Mesendoderm (in vitro differentiated cells): Measurements from ENCODE around the gene XPC.

Experiments used
- DNase-seq: peaks from one replicate; pipeline ENCODE4 v3.0.0; 2013
- H2AK5ac ChIP-seq: 2 replicates; pipeline ENCODE4 v1.6.1; 2013; ENCODE audit warnings: low read length, inconsistent platforms
- H2BK120ac ChIP-seq: 2 replicates; pipeline ENCODE4 v1.6.1; 2013; ENCODE audit warnings: low read depth, mild to moderate bottlenecking, low read length, moderate library complexity, mixed read lengths
- H2BK15ac ChIP-seq: replicated peaks from 2 replicates; pipeline ENCODE4 v1.6.1; 2013; ENCODE audit warnings: low read depth, mild to moderate bottlenecking, moderate library complexity
- H2BK5ac ChIP-seq: 2 replicates; pipeline ENCODE4 v1.6.1; 2013; ENCODE audit warnings: low read length, inconsistent platforms
- H3K18ac ChIP-seq: 2 replicates; pipeline ENCODE4 v1.6.1; 2013; ENCODE audit warnings: mild to moderate bottlenecking, low read length, mixed read lengths
- H3K23ac ChIP-seq: one replicate; pipeline ENCODE4 v1.6.1; 2013; ENCODE audit warnings: low read length
- H3K27ac ChIP-seq: 2 replicates; pipeline ENCODE4 v1.5.1; 2013; ENCODE audit warnings: low read depth, mild to moderate bottlenecking, inconsistent platforms, low read length, moderate library complexity
- H3K27me3 ChIP-seq: 2 replicates; pipeline ENCODE4 v1.6.1; 2013; ENCODE audit warnings: low read length, control low read depth, mild to moderate bottlenecking, inconsistent platforms; ENCODE audit not compliant: insufficient read depth, poor library complexity
- H3K36me3 ChIP-seq: 2 replicates; pipeline ENCODE4 v1.6.1; 2013; ENCODE audit warnings: low read length, inconsistent platforms; ENCODE audit not compliant: control insufficient read depth, insufficient read depth
- H3K4ac ChIP-seq: one replicate; pipeline ENCODE4 v1.6.1; 2013; ENCODE audit warnings: low read depth, mild to moderate bottlenecking, low read length, moderate library complexity
- H3K4me1 ChIP-seq: 2 replicates; pipeline ENCODE4 v1.6.1; 2013; ENCODE audit warnings: low read depth, low read length, inconsistent platforms; ENCODE audit not compliant: control insufficient read depth
- H3K4me2 ChIP-seq: 2 replicates; pipeline ENCODE4 v1.6.1; 2013; ENCODE audit warnings: low read length
- H3K4me3 ChIP-seq: 2 replicates; pipeline ENCODE4 v1.5.1; 2013; ENCODE audit warnings: mild to moderate bottlenecking, low read length
- H3K56ac ChIP-seq: one replicate; pipeline ENCODE4 v1.6.1; 2013; ENCODE audit warnings: low read length
- H3K79me1 ChIP-seq: 2 replicates; pipeline ENCODE4 v1.6.1; 2013; ENCODE audit warnings: low read length, inconsistent platforms
- H3K79me2 ChIP-seq: 2 replicates; pipeline ENCODE4 v1.6.1; 2013; ENCODE audit warnings: mild to moderate bottlenecking, low read length; ENCODE audit not compliant: control insufficient read depth, insufficient read depth
- H3K9ac ChIP-seq: 2 replicates; pipeline ENCODE4 v1.6.1; 2013; ENCODE audit warnings: low read length, inconsistent platforms
- H4K5ac ChIP-seq: one replicate; pipeline ENCODE4 v1.6.1; 2013; ENCODE audit warnings: low read length
- H4K8ac ChIP-seq: one replicate; pipeline ENCODE4 v1.6.1; 2013; ENCODE audit warnings: low read depth, mild to moderate bottlenecking, control low read depth, low read length, moderate library complexity
- WGBS: extraction: QIAGEN DNeasy Blood & Tissue Kit; methylation state at CpG from one replicate; pipeline ENCODE4 v1.1.7; 2013; ENCODE audit warnings: low lambda C conversion rate, missing lambda C conversion rate; ENCODE audit not compliant: insufficient coverage; ENCODE audit errors: extremely low coverage; 5-methylcytosine and 5-hydroxymethylcytosine counted together

XPC gene

DNA sequence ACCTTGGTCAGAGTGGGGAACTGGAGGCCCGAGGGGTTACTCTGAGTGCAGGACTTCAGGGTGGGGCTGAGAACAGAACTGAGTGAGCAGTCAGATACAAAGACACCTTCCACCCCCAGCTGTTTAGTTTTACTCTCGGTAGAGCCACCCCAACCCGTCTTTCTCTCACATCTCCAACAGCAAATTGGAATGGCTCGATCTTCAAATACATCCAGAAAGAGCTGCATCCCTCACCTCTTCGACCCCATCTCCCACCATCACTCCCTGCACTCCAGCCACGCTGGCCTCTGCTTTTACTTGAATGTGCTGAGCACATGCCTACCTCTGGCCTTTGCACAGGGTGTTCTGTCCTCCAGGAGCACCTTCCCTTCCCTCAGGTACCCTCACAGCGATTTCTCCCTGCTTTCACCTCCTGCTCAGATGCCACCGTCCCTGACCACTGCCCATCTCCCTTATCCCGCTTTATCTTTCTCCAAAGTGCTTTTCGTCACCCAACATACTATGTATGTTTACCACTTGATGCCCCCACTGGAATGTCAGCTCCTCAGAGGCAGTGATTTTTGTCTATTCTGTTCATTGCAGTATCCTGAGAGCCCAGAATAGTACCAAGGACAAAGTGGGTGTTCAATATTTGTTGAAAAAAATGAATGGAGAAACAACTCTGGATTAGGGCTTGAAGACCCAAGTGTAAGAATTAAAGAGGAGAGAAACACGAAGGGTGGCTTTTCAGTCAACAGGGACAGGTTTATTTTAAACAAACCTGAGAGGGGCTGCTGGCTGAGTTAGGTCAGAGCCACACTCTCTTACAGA, 58.1 kb downstream of the XPC start:
- H4K5ac ChIP-seq, result no peak overlapping the region
- no peak overlapping the region for H3K4me2 ChIP-seq
- H3K36me3 ChIP-seq, result no peaks in the 10 kb centered on the region
- no peak overlapping the region for H4K8ac ChIP-seq
- no peak overlapping the region for H3K27ac ChIP-seq
- H3K79me2 ChIP-seq, result peaks cover 12% of the 10 kb centered on the region
- no peak overlapping the region for H3K4me3 ChIP-seq
- H3K56ac ChIP-seq, result no peak overlapping the region
- H3K27me3 ChIP-seq, result no peaks in the 10 kb centered on the region
- H2AK5ac ChIP-seq, result no peak overlapping the region
- H3K9ac ChIP-seq, result no peak overlapping the region
- H3K4ac ChIP-seq, result no peak overlapping the region
- DNase-seq, result no peak
- WGBS, result no CpG with 5 or more reads among the region's 11 CpGs
- no peak overlapping the region for H2BK120ac ChIP-seq
- H2BK5ac ChIP-seq, result no peak overlapping the region
- no peak overlapping the region for H3K18ac ChIP-seq
- no peak overlapping the region for H2BK15ac ChIP-seq
- H3K4me1 ChIP-seq, result peaks cover 4% of the 10 kb centered on the region
- H3K79me1 ChIP-seq, result peaks cover 25% of the 10 kb centered on the region
- H3K23ac ChIP-seq, result no peak overlapping the region

DNA sequence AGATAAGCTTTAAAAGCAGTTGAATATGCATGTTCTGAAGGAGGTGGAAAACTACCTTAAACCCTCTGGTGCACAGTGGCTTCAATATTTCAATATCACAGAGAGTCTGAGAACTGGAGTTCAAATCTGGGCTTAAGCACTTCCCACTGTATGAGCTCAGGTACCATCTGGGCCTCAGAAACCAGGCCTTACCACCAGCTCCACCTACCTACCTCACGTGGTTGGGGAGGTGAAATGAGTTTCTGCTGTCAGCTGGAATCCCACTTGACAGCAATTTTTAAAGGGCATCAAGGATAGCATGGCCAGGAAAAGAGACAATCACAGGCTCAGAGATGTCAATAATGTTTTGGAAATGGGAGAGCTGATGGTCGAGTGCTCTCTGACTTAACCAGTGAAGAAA, 58.8 kb downstream of the XPC start:
- peaks cover 25% of the 10 kb centered on the region for H3K79me1 ChIP-seq
- no peak overlapping the region for H4K8ac ChIP-seq
- no peak overlapping the region for H3K23ac ChIP-seq
- no peak overlapping the region for H3K4ac ChIP-seq
- no peak overlapping the region for H2BK15ac ChIP-seq
- no peak overlapping the region for H3K56ac ChIP-seq
- H3K18ac ChIP-seq, result no peak overlapping the region
- H3K4me2 ChIP-seq, result no peak overlapping the region
- H3K79me2 ChIP-seq, result peaks cover 11% of the 10 kb centered on the region
- no peak overlapping the region for H2AK5ac ChIP-seq
- no peaks in the 10 kb centered on the region for H3K36me3 ChIP-seq
- H2BK5ac ChIP-seq, result no peak overlapping the region
- no peak overlapping the region for H2BK120ac ChIP-seq
- H3K27me3 ChIP-seq, result no peaks in the 10 kb centered on the region
- H3K4me3 ChIP-seq, result no peak overlapping the region
- no peak overlapping the region for H4K5ac ChIP-seq
- WGBS, result no CpG with 5 or more reads among the region's 2 CpGs
- H3K4me1 ChIP-seq, result peaks cover 4% of the 10 kb centered on the region
- DNase-seq, result no peak
- no peak overlapping the region for H3K27ac ChIP-seq
- H3K9ac ChIP-seq, result no peak overlapping the region

DNA sequence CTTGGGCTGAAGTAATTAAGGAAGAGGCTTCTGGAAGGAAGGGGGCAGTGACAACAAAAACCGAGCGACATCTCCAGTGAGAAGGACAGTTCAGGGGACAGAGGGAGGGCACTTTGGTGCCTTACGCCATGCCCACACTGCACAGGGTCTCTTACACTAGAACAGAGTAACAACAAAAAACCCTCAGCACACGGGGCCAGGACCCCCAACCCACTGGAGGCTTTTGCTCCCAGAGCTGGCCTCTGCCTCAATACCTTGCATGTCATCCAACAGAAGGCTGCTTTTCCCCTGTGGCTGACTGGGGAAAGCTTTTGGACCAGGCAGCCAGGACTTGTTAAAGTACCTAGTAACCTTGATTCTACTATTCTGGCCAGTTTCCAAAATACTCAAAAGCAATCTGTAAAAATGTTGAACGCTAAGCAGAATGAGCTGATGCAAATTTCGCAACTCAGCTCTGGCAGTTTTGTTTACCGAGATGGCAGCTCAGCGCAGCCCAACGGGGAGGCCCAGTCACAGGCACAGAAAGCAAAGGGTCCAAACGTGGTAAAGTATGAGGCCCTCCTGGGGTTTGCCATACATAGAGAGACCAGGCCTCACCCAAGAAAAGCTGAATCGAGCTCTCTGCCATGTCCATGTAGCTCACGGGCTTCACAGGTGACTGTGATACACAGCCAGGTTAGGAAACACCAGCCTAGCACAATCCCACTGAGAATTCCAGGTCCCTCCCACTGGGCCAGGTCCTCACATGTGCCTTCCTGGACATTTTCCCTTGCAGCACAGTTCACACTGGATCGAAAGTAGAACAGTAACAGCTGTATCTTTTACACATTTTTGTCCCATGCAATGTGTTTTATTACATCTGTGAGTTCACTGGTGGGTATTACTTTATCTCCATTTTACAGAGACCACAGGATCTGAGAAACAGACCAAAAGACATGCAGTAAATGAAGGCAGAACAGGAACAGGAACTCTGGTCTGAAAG, 59.7 kb downstream of the XPC start:
- no peak overlapping the region for H2AK5ac ChIP-seq
- WGBS, result no CpG with 5 or more reads among the region's 13 CpGs
- H4K8ac ChIP-seq, result no peak overlapping the region
- H3K4me1 ChIP-seq, result peaks cover 2% of the 10 kb centered on the region
- no peak overlapping the region for H2BK15ac ChIP-seq
- H3K36me3 ChIP-seq, result no peaks in the 10 kb centered on the region
- no peak overlapping the region for H3K9ac ChIP-seq
- no peak overlapping the region for H2BK5ac ChIP-seq
- H3K4me3 ChIP-seq, result no peak overlapping the region
- peaks cover 21% of the 10 kb centered on the region for H3K79me1 ChIP-seq
- no peak overlapping the region for H3K56ac ChIP-seq
- DNase-seq, result no peak
- no peak overlapping the region for H4K5ac ChIP-seq
- no peaks in the 10 kb centered on the region for H3K27me3 ChIP-seq
- H3K4ac ChIP-seq, result no peak overlapping the region
- H3K23ac ChIP-seq, result no peak overlapping the region
- no peak overlapping the region for H3K27ac ChIP-seq
- no peak overlapping the region for H2BK120ac ChIP-seq
- no peak overlapping the region for H3K4me2 ChIP-seq
- H3K18ac ChIP-seq, result no peak overlapping the region
- H3K79me2 ChIP-seq, result peaks cover 7% of the 10 kb centered on the region

DNA sequence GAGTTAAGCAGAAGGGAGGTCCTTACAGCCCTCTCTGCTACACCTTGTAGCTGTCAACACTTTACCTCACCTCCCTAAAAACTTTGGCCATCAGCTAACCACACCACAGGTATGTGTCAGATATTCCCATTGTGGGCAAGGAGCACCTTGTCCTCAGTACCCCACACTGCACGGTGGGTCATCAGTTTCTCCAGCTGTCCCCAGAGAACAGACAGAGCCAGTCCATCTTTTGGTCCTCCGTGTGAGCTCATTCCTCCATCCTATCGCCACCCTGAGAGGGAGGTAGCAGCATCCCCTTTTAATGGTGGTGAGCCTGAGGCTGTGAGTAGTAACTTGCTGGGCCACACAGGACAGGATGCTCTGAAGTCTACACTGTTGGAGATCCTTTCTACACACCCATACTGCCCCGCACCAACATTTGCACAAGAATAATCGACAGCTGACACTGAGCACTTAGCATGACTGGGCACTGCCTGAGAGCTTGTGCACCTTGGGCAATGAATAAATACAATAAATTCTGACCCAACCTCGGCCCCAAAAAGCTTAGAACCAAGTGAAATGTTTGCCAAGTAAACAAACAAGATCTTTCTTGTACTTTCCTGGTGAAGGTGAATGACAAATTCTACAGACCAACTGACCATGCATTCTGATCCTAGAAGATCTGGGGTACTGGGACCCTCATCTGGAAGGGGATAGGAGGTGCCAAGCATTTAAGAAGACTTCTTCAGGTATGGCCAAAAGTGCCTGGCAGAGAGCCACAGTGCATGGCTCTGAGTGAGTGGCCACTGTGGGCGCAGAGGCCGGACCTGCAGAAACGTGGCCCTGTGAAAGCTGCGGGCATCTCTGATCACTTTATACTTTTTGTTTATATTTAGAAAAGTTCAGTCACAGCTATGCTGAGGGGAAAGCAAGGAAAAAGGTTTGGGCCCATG, 60.7 kb downstream of the XPC start:
- H3K4ac ChIP-seq, result no peak overlapping the region
- H3K23ac ChIP-seq, result no peak overlapping the region
- no peak overlapping the region for H4K5ac ChIP-seq
- no peak overlapping the region for H3K9ac ChIP-seq
- H3K27ac ChIP-seq, result no peak overlapping the region
- H3K56ac ChIP-seq, result no peak overlapping the region
- no peak overlapping the region for H4K8ac ChIP-seq
- no peak overlapping the region for H3K4me3 ChIP-seq
- no CpG with 5 or more reads among the region's 10 CpGs for WGBS
- H3K27me3 ChIP-seq, result no peaks in the 10 kb centered on the region
- no peak overlapping the region for H3K4me2 ChIP-seq
- no peak overlapping the region for H2AK5ac ChIP-seq
- H2BK5ac ChIP-seq, result no peak overlapping the region
- H3K79me2 ChIP-seq, result peaks cover 3% of the 10 kb centered on the region
- H3K36me3 ChIP-seq, result no peaks in the 10 kb centered on the region
- no peak overlapping the region for H2BK120ac ChIP-seq
- H3K4me1 ChIP-seq, result no peaks in the 10 kb centered on the region
- H3K79me1 ChIP-seq, result peaks cover 13% of the 10 kb centered on the region
- DNase-seq, result no peak
- H2BK15ac ChIP-seq, result no peak overlapping the region
- H3K18ac ChIP-seq, result no peak overlapping the region

DNA sequence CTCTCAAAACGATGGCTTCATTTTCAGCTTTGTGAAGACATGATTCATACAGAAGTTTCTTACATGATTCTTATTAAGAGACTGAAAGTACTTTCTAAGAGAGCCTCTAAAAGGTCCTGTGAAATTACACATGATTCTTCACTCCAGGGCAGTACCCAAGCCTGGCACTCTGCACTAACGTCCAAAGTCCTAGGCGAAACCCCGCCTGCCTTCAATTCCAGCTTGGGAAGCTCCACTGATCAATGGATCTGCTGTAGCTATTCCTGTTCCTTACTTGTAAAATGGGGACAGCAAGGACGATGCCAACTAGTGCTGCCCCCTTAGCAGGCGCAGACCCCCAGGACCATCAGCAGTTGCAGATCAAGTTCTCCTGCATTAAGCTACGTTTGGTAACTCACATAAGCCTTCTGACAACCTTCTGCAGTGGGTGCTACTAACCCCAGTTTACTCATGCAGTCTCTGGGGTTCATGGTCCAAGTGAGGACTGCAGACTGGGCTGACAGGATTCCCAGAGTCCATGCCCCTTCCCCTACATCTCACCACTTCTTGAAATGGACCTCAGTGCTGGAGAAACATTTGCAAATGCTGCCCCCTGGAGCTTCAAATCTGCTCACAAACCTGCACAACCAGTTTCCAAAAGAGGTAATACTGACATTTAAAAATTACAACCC, 64.3 kb downstream of the XPC start:
- Histone ChIP-seq H2BK15ac (no peak overlapping the region), H3K9ac (no peak overlapping the region), H3K36me3 (no peaks in the 10 kb centered on the region), H2BK120ac (no peak overlapping the region), H3K23ac (no peak overlapping the region), H3K27ac (no peak overlapping the region), H3K4me2 (no peak overlapping the region), H4K5ac (no peak overlapping the region), H3K79me1 (peaks cover 2% of the 10 kb centered on the region), H3K18ac (no peak overlapping the region), H2BK5ac (no peak overlapping the region), H3K4me3 (no peak overlapping the region), H3K79me2 (no peaks in the 10 kb centered on the region), H3K56ac (no peak overlapping the region), H3K27me3 (no peaks in the 10 kb centered on the region), H2AK5ac (no peak overlapping the region), H3K4me1 (no peaks in the 10 kb centered on the region), H4K8ac (no peak overlapping the region), H3K4ac (no peak overlapping the region)
- DNase-seq, result peak; percentile 51
- WGBS, result no CpG with 5 or more reads among the region's 7 CpGs
